ENCODE measurements around the gene ADAMTSL5.

Gene ADAMTSL5

GRCh38 chr19:1474765-1475351 is 38.0 kb downstream of the ADAMTSL5 start:
- DNase-seq: no peak

- no peak for DNase-seq
These were observed 38.6 kb downstream of the ADAMTSL5 start for GRCh38 chr19:1474011-1474764.

DNA sequence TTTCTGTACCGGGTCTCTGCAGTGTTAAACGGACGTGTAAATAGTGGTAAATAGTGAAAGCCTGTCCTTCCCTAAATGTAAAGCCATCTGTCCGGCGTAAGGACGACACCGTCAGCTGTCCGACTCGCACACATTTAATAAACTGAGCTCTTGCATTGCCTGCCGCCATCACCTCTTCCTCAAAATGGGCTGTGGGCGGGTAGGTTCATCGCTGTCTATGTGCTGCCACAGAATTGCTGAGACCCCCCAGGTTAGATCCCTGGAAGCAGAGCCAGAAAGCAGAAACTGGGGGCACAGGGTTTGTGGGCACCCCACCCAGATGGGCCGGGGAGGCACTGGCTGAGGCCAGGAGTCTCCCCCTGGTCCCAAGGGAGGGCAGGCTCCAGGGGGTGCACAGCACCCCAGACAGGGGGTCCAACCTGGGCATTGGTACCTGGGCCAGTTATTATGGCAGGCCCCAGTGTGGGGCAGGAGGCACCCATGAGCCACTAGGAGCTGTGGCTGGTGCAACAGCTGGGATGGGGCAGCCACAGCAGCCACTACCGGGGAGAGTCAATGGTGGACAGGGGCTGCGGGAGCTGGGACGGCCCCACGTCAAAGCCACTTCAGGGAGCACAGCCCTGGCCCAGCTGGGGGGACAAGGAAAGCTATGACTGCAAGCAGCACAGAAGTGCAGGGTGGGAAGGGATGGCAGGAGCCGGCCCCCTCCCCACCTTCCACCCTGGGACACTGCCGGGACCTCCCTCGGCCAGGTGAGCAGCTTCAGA is 39.6 kb downstream of the ADAMTSL5 start:
- no peak for DNase-seq

GRCh38 chr19:1472231-1473084 is 40.4 kb downstream of the ADAMTSL5 start:
- no peak for DNase-seq

DNA sequence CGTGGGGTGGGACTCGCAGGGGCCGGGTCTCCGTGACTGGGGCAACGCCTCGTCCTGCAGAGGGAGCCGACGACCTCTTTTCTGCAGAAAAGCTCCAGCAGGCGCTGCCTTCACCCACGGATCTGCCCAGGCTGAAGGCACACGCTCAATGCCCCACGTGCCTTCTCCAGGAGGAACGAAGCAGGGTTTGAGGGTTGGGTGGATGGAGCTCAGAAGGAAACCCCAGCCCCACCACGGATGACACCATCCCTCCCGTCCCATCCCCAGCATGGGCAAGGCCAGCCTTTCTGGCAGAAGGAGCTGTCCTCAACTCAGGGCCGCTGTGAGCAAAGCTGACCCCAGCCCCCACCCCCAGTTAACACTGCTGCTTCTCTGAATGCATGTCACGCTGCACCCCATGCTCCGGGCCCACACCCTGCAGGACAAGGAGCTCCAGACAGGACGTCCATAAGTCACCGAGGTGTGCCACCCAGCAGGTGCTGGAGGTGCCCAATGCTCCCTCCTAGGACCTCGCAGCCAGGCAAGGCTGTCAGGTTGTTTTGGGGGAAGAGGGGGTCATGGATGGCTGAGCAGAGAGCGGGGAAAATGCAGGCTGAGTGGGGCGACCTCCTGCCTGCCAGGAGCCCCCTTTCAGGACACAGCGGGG is 41.2 kb downstream of the ADAMTSL5 start:
- DNase-seq: no peak

GRCh38 chr19:1471010-1471514 is 41.8 kb downstream of the ADAMTSL5 start:
- DNase-seq: no peak

GRCh38 chr19:1470305-1471009 is 42.4 kb downstream of the ADAMTSL5 start:
- no peak for DNase-seq

GRCh38 chr19:1470055-1470304 is 42.8 kb downstream of the ADAMTSL5 start:
- no peak for DNase-seq

DNA sequence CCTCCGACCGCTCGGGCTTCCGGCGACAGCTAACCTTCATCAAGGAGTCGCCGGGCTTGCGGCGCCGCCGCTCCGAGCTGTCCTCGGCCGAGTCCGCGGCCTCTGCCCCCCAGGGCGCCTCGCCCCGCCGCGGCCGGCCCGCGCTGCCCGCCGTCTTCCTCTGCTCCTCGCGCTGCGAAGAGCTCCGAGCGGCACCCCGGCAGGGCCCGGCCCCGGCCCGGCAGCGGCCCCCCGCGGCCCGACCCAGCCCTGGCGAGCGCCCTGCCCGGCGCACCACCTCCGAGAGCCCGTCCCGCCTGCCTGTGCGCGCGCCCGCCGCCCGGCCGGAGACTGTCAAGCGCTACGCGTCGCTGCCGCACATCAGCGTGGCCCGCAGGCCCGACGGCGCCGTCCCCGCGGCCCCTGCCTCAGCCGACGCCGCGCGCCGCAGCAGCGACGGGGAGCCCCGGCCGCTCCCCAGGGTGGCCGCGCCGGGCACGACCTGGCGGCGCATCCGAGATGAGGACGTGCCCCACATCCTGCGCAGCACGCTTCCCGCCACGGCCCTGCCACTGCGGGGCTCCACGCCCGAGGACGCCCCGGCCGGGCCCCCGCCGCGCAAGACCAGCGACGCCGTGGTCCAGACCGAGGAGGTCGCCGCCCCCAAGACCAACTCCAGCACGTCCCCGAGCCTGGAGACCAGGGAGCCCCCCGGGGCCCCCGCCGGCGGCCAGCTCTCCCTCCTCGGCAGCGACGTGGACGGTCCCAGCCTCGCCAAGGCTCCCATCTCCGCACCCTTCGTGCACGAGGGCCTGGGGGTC is 43.4 kb downstream of the ADAMTSL5 start:
- DNase-seq: no peak

DNA sequence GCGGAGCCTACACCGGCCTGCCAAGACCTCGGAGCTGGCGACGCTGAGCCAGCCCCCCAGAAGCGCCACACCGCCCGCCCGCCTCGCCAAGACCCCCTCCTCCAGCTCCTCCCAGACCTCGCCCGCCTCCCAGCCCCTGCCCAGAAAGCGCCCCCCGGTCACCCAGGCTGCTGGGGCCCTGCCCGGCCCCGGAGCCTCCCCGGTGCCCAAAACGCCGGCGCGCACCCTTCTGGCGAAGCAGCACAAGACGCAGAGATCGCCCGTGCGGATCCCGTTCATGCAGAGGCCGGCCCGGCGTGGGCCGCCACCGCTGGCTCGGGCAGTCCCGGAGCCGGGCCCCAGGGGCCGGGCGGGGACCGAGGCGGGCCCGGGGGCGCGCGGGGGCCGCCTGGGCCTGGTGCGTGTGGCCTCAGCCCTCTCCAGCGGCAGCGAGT is 44.0 kb downstream of the ADAMTSL5 start:
- no peak for DNase-seq

DNA sequence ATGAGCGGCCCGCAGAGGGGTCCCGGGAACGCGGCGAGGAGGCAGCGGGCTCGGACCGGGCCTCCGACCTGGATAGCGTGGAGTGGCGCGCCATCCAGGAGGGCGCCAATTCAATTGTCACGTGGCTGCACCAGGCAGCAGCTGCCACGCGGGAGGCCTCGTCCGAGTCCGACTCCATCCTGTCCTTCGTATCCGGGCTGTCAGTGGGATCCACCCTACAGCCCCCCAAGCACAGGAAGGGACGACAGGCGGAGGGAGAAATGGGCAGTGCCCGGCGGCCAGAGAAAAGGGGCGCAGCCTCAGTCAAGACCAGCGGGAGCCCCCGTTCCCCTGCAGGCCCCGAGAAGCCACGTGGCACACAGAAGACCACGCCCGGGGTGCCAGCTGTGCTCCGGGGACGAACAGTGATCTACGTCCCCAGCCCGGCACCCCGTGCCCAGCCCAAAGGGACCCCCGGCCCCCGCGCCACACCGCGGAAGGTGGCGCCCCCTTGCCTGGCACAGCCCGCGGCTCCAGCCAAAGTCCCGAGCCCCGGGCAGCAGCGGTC is 44.5 kb downstream of the ADAMTSL5 start:
- DNase-seq: no peak

DNA sequence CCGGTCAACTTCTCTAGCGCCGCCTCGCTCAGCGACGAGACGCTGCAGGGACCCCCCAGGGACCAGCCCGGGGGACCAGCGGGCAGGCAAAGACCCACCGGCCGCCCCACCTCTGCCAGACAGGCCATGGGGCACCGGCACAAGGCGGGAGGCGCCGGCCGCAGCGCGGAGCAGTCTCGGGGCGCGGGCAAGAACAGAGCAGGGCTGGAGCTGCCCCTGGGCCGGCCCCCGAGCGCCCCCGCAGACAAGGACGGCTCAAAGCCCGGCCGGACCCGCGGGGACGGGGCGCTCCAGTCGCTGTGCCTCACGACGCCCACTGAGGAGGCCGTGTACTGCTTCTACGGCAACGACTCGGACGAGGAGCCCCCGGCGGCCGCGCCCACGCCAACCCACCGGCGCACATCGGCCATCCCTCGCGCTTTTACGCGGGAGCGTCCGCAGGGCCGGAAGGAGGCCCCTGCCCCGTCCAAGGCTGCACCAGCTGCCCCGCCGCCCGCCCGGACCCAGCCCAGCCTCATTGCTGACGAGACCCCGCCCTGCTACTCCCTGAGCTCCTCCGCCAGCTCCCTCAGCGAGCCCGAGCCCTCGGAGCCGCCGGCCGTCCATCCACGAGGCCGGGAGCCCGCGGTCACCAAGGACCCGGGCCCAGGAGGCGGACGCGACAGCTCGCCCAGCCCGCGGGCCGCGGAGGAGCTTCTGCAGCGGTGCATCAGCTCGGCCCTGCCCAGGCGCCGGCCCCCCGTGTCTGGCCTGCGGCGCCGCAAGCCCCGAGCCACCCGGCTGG is 45.1 kb downstream of the ADAMTSL5 start:
- no peak for DNase-seq

GRCh38 chr19:1467215-1467489 is 45.7 kb downstream of the ADAMTSL5 start:
- no peak for DNase-seq

GRCh38 chr19:1466461-1467214 is 46.2 kb downstream of the ADAMTSL5 start:
- no peak for DNase-seq

DNA sequence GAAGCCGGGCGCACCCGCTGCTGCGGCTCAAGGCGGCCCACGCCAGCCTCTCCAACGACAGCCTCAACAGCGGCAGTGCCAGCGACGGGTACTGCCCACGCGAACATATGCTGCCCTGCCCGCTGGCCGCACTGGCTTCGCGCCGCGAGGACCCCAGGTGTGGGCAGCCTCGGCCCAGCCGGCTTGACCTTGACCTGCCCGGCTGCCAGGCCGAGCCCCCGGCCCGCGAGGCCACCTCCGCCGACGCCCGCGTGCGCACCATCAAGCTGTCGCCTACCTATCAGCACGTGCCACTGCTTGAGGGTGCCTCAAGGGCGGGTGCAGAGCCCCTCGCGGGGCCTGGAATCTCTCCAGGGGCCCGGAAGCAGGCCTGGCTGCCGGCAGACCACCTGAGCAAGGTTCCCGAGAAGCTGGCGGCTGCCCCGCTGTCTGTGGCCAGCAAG is 46.8 kb downstream of the ADAMTSL5 start:
- DNase-seq: no peak

DNA sequence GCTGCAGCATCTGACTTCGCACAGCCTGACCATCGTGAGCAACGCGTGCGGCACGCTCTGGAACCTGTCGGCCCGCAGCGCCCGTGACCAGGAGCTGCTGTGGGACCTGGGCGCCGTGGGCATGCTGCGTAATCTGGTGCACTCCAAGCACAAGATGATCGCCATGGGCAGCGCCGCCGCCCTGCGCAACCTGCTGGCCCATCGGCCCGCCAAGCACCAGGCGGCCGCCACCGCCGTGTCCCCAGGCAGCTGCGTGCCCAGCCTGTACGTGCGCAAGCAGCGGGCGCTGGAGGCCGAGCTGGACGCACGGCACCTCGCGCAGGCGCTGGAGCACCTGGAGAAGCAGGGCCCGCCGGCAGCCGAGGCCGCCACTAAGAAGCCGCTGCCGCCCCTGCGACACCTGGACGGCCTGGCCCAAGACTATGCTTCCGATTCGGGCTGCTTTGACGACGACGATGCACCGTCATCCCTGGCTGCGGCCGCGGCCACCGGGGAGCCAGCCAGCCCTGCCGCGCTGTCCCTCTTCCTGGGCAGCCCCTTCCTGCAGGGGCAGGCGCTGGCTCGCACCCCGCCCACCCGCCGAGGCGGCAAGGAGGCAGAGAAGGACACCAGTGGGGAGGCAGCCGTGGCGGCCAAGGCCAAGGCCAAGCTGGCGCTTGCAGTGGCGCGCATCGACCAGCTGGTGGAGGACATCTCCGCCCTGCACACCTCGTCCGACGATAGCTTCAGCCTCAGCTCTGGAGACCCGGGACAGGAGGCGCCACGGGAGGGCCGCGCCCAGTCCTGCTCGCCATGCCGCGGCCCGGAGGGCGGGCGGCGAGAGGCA is 47.4 kb downstream of the ADAMTSL5 start:
- DNase-seq: no peak

DNA sequence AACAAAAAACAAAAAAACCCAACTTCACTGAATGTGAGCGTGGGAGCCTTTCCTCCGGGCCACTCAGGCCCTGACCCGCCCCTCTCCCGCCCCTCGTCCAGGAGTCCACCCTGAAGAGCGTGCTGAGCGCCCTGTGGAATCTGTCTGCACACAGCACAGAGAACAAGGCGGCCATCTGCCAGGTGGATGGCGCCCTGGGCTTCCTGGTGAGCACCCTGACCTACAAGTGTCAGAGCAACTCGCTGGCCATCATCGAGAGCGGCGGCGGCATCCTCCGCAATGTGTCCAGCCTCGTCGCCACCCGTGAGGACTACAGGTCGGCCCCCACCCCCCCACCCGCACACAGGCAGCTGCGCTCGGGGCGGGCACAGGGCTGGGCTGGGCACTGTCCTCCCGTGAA is 51.0 kb downstream of the ADAMTSL5 start:
- DNase-seq: no peak
